Fibroblast of upper back skin (primary cell): ENCODE measurements around the gene COX7A2L.
"Not testable (repeated sequence)": the region's sequence is repeated elsewhere in the genome, so short reads cannot be mapped to it uniquely, and the experiment has no call there.

Experiments
- DNase-seq: peaks from one replicate; pipeline ENCODE4 v3.0.0-alpha.2; 2013

COX7A2L gene

GRCh38 chr2:42337846-42338566 is 23.0 kb downstream of the COX7A2L start:
- no peak for DNase-seq

- no peak for DNase-seq
These were observed 23.6 kb downstream of the COX7A2L start for GRCh38 chr2:42337356-42337820.

- DNase-seq = no peak
These were observed 24.6 kb downstream of the COX7A2L start for GRCh38 chr2:42336361-42336965.

GRCh38 chr2:42335514-42336104 is 25.4 kb downstream of the COX7A2L start:
- no peak for DNase-seq

- not testable (repeated sequence) for DNase-seq
These were observed 26.2 kb downstream of the COX7A2L start for GRCh38 chr2:42334865-42335264.

- no peak for DNase-seq
These were observed 26.8 kb downstream of the COX7A2L start for GRCh38 chr2:42334220-42334619.

GRCh38 chr2:42333579-42333978 is 27.4 kb downstream of the COX7A2L start:
- DNase-seq = no peak

GRCh38 chr2:42332575-42332974 is 28.4 kb downstream of the COX7A2L start:
- DNase-seq = no peak

- DNase-seq = peak; percentile 45
These were observed 29.3 kb downstream of the COX7A2L start for GRCh38 chr2:42331569-42332284.

- DNase-seq = no peak
These were observed 31.3 kb downstream of the COX7A2L start for GRCh38 chr2:42329736-42330135.

GRCh38 chr2:42328923-42329322 is 32.1 kb downstream of the COX7A2L start:
- no peak for DNase-seq

GRCh38 chr2:42328148-42328833 is 32.7 kb downstream of the COX7A2L start:
- DNase-seq = peak; percentile 31

GRCh38 chr2:42327125-42327524 is 33.9 kb downstream of the COX7A2L start:
- no peak for DNase-seq

GRCh38 chr2:42325609-42326008 is 35.4 kb downstream of the COX7A2L start:
- DNase-seq = no peak

- DNase-seq = no peak
These were observed 36.1 kb downstream of the COX7A2L start for GRCh38 chr2:42324949-42325348.

- no peak for DNase-seq
These were observed 36.8 kb downstream of the COX7A2L start for GRCh38 chr2:42324244-42324643.

- no peak for DNase-seq
These were observed 39.5 kb downstream of the COX7A2L start for GRCh38 chr2:42321452-42322064.

GRCh38 chr2:42319265-42319664 is 41.8 kb downstream of the COX7A2L start:
- no peak for DNase-seq

- DNase-seq = no peak
These were observed 43.1 kb downstream of the COX7A2L start for GRCh38 chr2:42317945-42318344.

GRCh38 chr2:42317486-42317885 is 43.5 kb downstream of the COX7A2L start:
- DNase-seq = no peak

GRCh38 chr2:42316910-42317309 is 44.1 kb downstream of the COX7A2L start:
- no peak for DNase-seq

- DNase-seq = no peak
These were observed 45.1 kb downstream of the COX7A2L start for GRCh38 chr2:42315844-42316470.
